Measurements from ENCODE around the gene SLC9A2. TPM values are rescaled to one million over a fixed set of nuclear protein-coding genes. Genes with fewer than 3 reads are reported as not detected.
A peak's percentile ranks its signal among the peaks of the same experiment; 100 is the strongest.

The SLC9A2 gene
- polyA plus RNA-seq, 1 donor = 8.0 TPM

DNA sequence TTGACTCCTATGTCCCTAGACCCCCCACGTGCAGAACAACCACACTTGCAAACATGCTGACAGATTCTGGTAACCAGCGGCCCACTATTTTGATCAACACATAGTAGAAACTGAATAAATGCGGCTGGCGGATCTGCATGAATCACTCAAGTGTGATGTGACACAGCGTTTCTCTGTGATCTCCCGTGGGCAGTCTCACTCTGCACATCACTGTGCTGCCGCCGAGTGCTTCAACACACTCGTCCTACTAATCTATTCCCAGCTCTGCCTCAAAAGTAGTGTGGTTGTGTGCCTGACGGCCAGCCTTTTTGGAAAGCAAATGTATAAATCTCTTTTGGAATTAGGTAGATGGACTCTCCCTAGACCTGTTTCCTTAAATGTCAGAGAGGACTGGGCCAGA lies 105.2 kb downstream of the SLC9A2 start:
- DNase-seq = no peak

DNA sequence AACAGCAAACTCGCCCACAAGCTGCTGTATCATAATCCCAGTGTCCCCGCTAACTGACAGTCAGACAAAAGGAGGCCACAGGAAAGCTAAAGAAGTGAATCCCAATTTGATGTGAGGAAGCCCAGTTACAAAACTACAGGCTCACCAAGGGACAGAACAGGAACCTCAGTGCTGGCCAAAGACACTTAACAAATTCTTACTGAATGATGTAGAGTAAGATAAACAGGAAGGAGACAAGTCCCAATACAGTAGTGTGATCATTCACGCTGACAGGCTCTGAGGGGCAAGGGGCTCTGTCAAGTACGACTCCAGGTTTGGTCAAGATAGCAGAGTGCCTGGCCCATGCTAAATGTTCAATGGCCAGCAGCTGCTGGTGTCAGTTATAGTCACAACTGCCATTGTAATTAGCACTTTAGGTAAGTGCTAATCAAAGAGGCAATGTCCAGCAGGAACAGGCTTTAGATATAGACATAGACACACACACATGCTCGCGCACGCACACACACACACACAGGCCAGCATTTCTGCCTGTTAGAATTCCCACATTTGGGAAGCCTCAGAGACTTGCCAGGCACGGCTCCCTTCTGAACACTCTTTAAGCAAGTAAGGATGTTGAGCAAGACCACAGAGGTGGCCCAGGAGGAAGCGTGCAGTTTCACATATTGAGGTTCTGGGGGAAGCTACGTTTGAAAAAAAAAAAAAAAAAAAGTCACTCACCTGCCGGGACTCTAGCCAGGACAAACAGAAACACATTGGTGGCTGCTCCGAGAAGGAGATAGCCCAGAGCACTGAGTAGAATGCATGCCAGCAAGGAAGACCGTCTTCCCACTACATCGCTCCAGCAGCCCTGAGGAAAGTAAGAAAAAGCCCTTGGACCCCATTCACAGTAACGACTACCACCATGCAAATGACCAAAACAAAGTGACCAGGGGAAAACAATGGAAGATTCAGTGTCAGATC lies 107.1 kb downstream of the SLC9A2 start:
- DNase-seq = no peak

DNA sequence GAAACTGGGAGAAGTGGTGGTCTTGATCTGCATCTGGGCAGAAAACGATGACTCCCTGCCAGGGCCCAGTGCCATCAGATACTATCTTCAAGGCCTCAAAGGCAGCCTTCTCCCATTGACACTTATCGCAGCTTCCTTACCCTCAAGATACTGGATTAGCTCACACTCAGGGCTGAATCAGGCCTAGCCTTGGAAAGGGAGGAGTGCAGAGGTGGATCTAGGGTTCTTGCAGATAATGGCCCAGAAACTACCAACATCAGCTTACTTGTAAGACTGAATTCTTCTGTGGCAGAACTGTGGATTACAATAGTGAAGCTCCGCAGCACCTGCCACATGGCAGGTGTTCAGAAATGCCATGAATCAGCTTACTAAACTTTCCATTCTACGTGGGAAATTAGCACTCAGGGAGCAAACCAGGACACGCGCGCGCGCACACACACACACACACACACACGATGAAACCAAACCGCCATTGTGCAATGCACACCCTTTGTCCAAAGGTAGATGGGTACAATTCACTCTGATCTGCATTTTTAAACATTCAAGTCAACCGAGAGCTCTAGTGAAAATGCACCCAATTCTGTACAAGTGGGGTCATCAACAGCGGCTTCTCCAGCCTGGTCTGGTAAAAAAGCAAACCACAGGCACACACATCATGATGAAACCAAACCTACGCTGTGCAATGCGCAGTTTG lies 116.2 kb downstream of the SLC9A2 start:
- peak; percentile 20 for DNase-seq

DNA sequence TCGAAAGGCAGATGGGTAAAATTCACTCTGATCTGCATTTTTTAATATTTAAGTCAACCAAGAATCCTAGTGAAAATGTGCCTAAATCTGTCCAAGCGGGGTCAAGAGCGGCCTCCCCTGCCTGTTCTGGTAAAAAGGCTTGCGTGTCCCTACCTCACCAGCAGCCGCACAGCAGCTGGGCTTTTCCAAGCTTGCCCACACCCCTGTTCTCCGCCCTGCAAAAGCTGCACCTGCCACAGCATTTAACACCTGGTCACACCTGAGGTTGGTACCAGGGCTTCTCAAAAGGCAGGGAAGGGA lies 116.7 kb downstream of the SLC9A2 start:
- DNase-seq = peak; percentile 14

DNA sequence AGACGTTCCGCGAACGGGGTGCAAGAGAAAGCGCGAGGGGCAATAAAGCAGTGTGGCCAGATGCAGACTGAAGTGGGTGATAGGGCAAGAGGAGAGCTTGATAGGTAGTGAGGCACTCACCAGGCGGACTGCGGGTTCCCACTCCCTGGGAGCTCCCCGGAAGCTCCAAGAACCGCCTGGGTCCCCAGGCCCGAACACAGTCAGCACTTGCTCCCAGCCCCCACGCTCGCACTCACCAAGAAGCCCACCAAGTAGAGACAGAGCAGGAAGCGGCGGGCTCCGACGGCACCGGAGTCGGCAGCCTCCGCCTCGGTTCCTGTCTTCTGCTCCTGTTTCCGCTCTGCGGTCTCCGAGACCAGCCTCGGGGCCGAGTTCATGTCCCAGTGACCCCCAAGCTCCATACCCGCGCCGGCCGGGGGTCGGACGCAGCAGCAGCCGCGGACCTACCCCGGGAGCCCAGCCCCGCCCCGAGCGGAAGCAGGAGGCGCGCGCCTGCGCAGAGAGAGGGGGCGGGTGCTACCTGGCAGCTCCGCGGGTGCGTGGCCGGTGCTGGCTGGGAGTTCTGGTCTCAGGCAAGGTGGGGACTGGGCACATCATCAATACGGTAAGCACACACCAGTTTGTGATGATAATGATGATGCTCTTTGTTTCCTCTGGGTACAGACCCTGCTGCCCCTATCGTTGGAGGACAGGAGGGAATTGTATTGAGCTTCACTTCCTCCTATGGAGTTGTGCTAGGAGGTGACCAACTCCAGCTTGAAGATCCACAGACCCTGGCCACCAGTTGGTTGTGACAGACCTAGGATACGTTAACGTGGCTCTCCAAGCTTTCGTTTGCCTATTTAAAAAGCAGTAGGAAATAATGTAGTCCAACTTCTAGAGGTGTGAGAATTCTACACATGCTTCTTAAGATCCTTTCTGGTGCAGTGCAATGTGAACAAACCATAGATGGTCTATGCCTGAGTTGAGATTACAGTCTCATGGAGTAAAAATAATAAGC lies 117.4 kb downstream of the SLC9A2 start:
- peak; percentile 72 for DNase-seq

DNA sequence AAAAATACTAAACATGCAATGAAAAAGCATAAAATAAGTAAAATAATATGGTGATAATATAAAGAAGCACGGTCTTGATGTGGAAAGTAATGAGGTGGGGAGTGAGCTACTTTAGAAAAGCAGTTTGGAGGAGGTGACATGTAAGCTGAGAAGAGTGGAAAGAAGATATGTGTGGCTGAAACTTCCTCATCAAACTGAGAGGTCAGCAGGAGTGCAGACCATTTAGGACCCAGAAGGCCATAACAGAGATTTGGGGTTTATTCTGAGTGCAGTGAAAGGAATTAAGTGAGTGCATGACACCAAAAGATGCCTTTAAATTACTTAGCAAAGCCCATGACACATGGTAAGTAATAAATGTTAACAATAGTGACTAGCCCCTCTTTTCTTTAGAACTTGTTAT lies 118.1 kb downstream of the SLC9A2 start:
- DNase-seq = peak; percentile 11

DNA sequence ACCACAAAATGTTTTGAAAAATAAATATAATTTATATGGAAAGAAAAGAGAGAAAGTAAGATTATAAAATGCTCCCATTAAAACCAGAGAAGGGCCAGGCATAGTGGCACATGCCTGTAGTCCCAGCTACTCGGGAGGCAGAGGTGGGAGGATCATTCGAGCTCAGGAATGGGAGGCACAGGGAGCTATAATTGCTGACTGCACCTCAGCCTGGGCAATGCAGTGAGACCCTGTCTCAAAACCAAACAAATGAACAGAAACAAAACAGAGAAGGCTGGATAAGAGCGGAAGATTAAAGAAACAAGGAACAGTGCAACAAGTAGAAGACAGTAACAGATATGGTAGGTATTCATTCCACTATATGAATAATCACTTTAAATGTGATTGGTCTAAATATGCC lies 123.9 kb downstream of the SLC9A2 start:
- DNase-seq = no peak

DNA sequence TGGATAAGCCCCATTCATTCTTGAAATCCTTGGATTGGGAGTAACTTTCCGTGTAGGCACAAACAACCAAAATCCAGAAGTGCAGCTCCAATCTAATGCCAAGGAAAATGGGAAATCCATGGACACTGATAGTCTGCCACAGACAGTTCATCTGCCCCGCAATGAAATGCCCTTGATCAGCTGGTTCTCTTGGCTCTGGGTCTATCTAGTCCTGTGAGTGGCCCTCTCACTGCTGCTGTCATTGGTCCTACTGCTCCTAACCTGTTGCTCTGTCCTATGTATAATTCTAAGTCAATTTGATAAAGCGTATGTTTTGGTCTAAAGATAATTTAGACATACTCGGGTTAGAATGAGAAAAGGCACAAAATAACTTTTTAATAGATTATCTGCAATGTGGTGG lies 128.8 kb downstream of the SLC9A2 start:
- no peak for DNase-seq

DNA sequence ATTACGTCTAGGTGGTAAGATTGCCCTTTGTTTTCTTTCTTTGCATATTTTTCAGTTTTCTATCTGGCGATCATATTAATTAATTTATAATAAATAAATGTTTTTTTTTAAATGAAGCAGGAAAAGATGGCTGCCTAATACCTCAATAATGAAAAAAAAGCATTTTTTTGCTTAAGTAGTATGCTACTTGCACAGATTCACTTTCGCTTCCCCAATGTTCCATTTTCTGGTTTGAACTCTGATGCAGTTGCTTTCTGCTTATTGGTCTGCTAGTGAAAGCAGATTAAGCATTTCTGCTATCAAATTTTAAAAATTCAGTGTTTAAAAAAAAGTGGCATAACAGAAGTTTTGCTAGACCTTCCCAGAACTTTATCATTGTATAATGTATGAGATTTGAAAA lies 130.6 kb downstream of the SLC9A2 start:
- DNase-seq = no peak

DNA sequence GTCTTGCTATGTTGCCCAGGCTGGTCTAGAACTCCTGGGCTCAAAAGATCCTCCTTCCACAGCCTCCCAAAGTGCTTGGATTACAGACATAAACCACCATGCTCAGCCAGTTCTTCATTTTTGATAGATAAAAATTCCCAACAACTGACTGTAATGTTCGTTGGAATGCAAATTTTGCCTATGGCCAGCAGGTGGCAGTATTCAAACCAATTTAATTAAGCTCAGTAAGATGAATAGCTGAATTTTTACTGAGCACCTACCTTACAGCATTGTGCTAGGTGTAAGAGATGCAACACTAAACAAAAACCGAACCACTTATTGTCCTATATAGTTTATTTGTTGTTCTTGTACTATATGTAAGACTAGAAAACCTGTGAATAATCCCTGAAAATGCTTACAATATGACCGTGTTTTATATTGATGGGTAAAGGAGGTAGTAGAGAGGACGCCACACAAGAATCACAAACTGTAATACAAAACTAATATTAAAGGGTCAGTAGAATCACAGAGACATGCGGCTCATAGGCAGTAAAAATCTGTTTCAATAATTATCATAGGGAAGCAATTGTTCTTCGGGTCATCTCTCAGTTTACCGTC lies 134.3 kb downstream of the SLC9A2 start:
- peak; percentile 41 for DNase-seq

DNA sequence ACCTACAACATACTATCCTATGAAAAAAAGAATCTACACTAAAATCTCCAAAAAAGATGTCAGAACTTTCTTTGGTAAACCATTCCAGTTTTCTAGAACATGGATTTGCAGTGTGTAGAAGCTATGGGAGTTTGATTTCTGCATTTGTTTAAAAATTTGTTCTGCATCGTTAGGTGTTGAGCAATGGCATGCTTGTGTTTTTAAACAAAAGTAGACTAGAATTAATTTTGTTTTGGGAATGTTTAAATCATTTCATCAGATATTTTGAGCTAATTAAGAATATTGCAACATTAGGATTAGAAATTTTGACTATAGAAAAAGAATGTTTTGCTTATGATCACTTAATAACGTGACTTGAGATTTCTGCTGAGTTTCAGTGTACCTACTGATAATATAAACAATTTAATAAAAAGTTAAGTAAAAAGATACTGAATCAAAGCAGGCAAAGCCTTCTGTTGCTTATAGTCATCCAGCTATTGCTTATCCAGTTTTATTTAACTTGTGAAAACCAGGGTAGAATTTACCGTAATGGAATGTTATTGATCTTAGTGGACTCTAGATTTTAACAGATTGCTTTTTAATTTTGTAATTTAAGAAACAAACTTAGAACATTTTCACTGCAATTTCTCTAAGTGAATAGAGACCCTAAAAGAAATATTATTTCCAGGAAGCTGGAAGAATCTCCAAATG lies 135.2 kb downstream of the SLC9A2 start:
- DNase-seq = no peak

DNA sequence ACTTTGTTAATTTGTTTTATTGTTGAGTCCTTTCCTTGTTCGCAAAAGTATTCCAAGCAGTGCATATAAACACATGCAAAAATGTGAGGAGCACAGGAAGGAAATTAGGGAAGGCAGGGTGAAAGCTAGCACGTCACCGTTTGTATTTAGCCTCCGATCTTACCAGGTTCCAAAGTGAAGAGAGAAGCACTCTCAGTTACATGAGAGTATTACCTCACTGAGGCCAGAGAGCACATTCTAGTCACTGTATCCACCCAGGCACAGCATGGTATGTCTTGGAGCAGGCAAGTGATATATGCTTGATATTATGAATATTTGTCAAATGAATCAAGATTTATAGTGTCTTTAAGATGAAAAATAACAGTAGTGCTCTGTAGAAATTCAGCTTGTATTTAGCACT lies 135.9 kb downstream of the SLC9A2 start:
- DNase-seq = no peak

DNA sequence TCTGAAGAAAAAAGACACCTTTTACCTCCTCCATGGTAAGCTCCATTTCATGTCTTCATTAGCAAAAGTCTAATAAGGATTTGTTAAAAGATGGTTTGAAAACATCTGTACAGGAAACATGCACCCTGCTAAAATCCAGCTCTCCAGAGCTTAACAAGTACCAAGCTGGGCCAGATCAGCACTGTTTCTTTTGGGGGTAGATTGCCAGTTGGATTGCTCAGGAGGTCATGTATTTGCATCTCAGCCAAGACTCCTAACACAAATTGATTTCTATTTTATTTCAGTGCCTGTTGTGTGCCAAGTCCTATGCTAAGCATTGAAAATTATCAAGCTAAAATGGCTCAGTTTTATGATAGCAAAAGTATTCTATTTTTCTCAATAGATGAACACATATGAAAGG lies 139.1 kb downstream of the SLC9A2 start:
- DNase-seq = no peak

Other genes with a start within 250 kb of the SLC9A2 start
- 0.27 TPM for gene IL18RAP, start 196.4 kb upstream of the SLC9A2 start, polyA plus RNA-seq (ENCODE audit: insufficient read length)
- 7.0 TPM for gene SLC9A4, start 146.3 kb upstream of the SLC9A2 start, polyA plus RNA-seq (ENCODE audit: insufficient read length)
- 8.2 TPM for gene TMEM182, start 142.5 kb downstream of the SLC9A2 start, polyA plus RNA-seq (ENCODE audit: insufficient read length)